NCI-H446 (cell line): ENCODE results near the gene CEP170B.
"Not testable (repeated sequence)": the region's sequence is repeated elsewhere in the genome, so short reads cannot be mapped to it uniquely, and the experiment has no call there.

Experiments
- DNase-seq, 2 experiments: peaks; one replicate each; lab custom pipeline; 2025; lab: John Stamatoyannopoulos, UW

Gene CEP170B

GRCh38 chr14:104913435-104913834 lies 48.4 kb downstream of the CEP170B start:
- DNase-seq: no peak

GRCh38 chr14:104917116-104917515 lies 52.0 kb downstream of the CEP170B start:
- no peak for DNase-seq

GRCh38 chr14:104917993-104918392 lies 52.9 kb downstream of the CEP170B start:
- no peak for DNase-seq

GRCh38 chr14:104919152-104919992 lies 54.3 kb downstream of the CEP170B start:
- DNase-seq: not testable (repeated sequence)

GRCh38 chr14:104919993-104920315 lies 54.9 kb downstream of the CEP170B start:
- DNase-seq: no peak

- no peak for DNase-seq
These were observed 58.8 kb downstream of the CEP170B start for GRCh38 chr14:104923640-104924420.

GRCh38 chr14:104924421-104925213 lies 59.5 kb downstream of the CEP170B start, which contains the start of gene PLD4:
Gene PLD4, plus strand, starts transcription at chr14:104924879. Its CDS starts 2,262 bp downstream, at chr14:104927141.
- DNase-seq: no peak

GRCh38 chr14:104925214-104925854 lies 60.3 kb downstream of the CEP170B start:
- DNase-seq: no peak

GRCh38 chr14:104925855-104926609 lies 61.0 kb downstream of the CEP170B start:
- DNase-seq: no peak

GRCh38 chr14:104926619-104927431 lies 61.8 kb downstream of the CEP170B start:
- no peak for DNase-seq

GRCh38 chr14:104927432-104927816 lies 62.4 kb downstream of the CEP170B start:
- no peak for DNase-seq

GRCh38 chr14:104927901-104928300 lies 62.8 kb downstream of the CEP170B start:
- no peak for DNase-seq

- no peak for DNase-seq
These were observed 63.5 kb downstream of the CEP170B start for GRCh38 chr14:104928391-104929133.

- DNase-seq: no peak
These were observed 64.5 kb downstream of the CEP170B start for GRCh38 chr14:104929268-104930230.

GRCh38 chr14:104930526-104931303 lies 65.6 kb downstream of the CEP170B start:
- no peak for DNase-seq

GRCh38 chr14:104931304-104931770 lies 66.3 kb downstream of the CEP170B start:
- no peak for DNase-seq
